Measurements from ENCODE around the gene DENND1A.

DENND1A gene

DNA sequence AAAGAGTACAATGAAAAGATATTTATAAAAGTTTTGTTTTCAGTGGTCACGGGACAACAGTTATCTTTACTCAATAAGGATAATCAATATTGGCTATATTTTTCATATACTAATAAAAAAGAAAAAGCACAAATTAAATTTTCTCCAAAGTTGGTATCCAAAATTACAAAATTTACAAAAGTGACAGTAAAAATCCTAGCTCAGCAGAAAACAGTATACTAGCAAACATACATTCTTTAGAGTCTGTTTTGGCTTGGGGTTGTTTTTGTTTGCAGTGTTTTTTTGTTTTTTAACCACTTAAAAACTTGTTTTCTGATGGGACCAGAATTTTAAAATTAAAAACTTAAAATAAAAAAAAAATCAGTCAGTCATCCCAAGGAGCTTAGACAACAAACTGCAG, 183.2 kb downstream of the DENND1A start:
- peaks cover 19% of the 10 kb centered on the region for H3K4me1 ChIP-seq (ENCODE audit: insufficient read depth, low read length, poor library complexity, severe bottlenecking)
- H3K27me3 ChIP-seq (ENCODE audit: insufficient read depth, low read length, poor library complexity, severe bottlenecking) = no peaks in the 10 kb centered on the region
- no peak overlapping the region for H3K9ac ChIP-seq (ENCODE audit: low read depth, low read length, poor library complexity, severe bottlenecking)
- no peak overlapping the region for H2AFZ ChIP-seq (ENCODE audit: low read length)
- no peaks in the 10 kb centered on the region for H4K20me1 ChIP-seq (ENCODE audit: insufficient read depth, low read length, poor library complexity, severe bottlenecking)
- H3K4me3 ChIP-seq (ENCODE audit: low read length, poor library complexity, severe bottlenecking) = no peak overlapping the region
- no peaks in the 10 kb centered on the region for H3K9me3 ChIP-seq (ENCODE audit: insufficient read depth, low read depth, low read length)
- H3K79me2 ChIP-seq (ENCODE audit: insufficient read depth, low read length) = no peaks in the 10 kb centered on the region
- no peaks in the 10 kb centered on the region for H3F3A ChIP-seq (ENCODE audit: low read depth)
- H3K9me2 ChIP-seq (replicated peaks; ENCODE audit: low read depth, low read length) = no peaks in the 10 kb centered on the region
- no peaks in the 10 kb centered on the region for H3K36me3 ChIP-seq (ENCODE audit: insufficient read depth, low read length)
- TF ChIP-seq, protein P1, sequence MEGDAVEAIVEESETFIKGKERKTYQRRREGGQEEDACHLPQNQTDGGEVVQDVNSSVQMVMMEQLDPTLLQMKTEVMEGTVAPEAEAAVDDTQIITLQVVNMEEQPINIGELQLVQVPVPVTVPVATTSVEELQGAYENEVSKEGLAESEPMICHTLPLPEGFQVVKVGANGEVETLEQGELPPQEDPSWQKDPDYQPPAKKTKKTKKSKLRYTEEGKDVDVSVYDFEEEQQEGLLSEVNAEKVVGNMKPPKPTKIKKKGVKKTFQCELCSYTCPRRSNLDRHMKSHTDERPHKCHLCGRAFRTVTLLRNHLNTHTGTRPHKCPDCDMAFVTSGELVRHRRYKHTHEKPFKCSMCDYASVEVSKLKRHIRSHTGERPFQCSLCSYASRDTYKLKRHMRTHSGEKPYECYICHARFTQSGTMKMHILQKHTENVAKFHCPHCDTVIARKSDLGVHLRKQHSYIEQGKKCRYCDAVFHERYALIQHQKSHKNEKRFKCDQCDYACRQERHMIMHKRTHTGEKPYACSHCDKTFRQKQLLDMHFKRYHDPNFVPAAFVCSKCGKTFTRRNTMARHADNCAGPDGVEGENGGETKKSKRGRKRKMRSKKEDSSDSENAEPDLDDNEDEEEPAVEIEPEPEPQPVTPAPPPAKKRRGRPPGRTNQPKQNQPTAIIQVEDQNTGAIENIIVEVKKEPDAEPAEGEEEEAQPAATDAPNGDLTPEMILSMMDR (conservative IDR thresholded peaks at IDR 0.05; ENCODE audit: low read length) = no peak
- no peak for TF ChIP-seq EZH2phosphoT487 (IDR thresholded peaks at IDR 0.05; ENCODE audit: borderline replicate concordance)
- no peak overlapping the region for H3K4me2 ChIP-seq (ENCODE audit: low read depth, low read length, poor library complexity, severe bottlenecking)

DNA sequence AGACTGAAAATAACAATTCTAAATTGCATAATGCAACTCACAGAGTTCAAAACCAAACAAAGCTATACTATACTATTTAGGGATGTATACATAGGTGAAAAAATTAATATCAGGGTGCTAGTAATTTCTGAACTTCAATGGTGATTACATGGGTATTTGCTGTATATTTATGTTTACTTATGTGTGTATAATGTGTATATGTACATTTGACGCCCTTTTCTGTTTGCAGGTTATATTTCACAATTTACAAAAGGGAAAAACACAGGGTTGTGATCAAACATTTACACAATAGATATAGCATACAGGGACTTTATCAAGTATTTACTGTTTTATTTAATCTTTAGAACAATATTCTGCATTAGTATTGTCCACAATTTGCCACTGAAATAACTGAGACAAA, 184.0 kb downstream of the DENND1A start:
- no peaks in the 10 kb centered on the region for H3K9me2 ChIP-seq (replicated peaks; ENCODE audit: low read depth, low read length)
- no peak overlapping the region for H3K4me2 ChIP-seq (ENCODE audit: low read depth, low read length, poor library complexity, severe bottlenecking)
- H3K79me2 ChIP-seq (ENCODE audit: insufficient read depth, low read length) = no peaks in the 10 kb centered on the region
- no peaks in the 10 kb centered on the region for H3K36me3 ChIP-seq (ENCODE audit: insufficient read depth, low read length)
- H3K4me1 ChIP-seq (ENCODE audit: insufficient read depth, low read length, poor library complexity, severe bottlenecking) = peaks cover 19% of the 10 kb centered on the region
- H3K27me3 ChIP-seq (ENCODE audit: insufficient read depth, low read length, poor library complexity, severe bottlenecking) = no peaks in the 10 kb centered on the region
- H3K9me3 ChIP-seq (ENCODE audit: insufficient read depth, low read depth, low read length) = no peaks in the 10 kb centered on the region
- no peak for TF ChIP-seq EZH2phosphoT487 (IDR thresholded peaks at IDR 0.05; ENCODE audit: borderline replicate concordance)
- TF ChIP-seq, protein P1 (conservative IDR thresholded peaks at IDR 0.05; ENCODE audit: low read length) = no peak
- H2AFZ ChIP-seq (ENCODE audit: low read length) = no peak overlapping the region
- no peak overlapping the region for H3K4me3 ChIP-seq (ENCODE audit: low read length, poor library complexity, severe bottlenecking)
- H3K9ac ChIP-seq (ENCODE audit: low read depth, low read length, poor library complexity, severe bottlenecking) = no peak overlapping the region
- H4K20me1 ChIP-seq (ENCODE audit: insufficient read depth, low read length, poor library complexity, severe bottlenecking) = no peaks in the 10 kb centered on the region
- H3F3A ChIP-seq (ENCODE audit: low read depth) = no peaks in the 10 kb centered on the region

DNA sequence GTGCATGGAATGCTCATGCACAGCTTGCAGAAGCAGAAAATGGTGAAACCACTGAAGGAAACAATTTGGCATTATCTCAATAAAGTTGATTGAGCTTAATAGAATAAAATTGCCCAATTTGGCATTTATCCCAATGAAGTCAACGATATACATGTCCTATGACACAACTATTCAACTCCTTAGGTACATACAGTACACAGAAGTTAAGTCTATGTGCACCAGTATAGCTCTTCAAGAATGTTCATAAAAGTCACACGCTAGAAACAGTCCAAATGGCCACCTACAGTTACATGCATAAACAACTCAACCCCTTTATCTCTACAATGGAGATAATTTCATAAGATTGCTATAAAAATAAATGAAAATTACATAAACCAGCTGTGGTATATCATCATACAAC, 184.5 kb downstream of the DENND1A start:
- Histone ChIP-seq H3K4me2 (ENCODE audit: low read depth, low read length, poor library complexity, severe bottlenecking) (no peak overlapping the region), H2AFZ (ENCODE audit: low read length) (no peak overlapping the region), H3K4me3 (ENCODE audit: low read length, poor library complexity, severe bottlenecking) (no peak overlapping the region), H3K27me3 (ENCODE audit: insufficient read depth, low read length, poor library complexity, severe bottlenecking) (no peaks in the 10 kb centered on the region), H3K4me1 (ENCODE audit: insufficient read depth, low read length, poor library complexity, severe bottlenecking) (peaks cover 17% of the 10 kb centered on the region), H4K20me1 (ENCODE audit: insufficient read depth, low read length, poor library complexity, severe bottlenecking) (no peaks in the 10 kb centered on the region), H3K9me3 (ENCODE audit: insufficient read depth, low read depth, low read length) (no peaks in the 10 kb centered on the region), H3K79me2 (ENCODE audit: insufficient read depth, low read length) (no peaks in the 10 kb centered on the region), H3F3A (ENCODE audit: low read depth) (no peaks in the 10 kb centered on the region), H3K9me2 (replicated peaks; ENCODE audit: low read depth, low read length) (no peaks in the 10 kb centered on the region), H3K9ac (ENCODE audit: low read depth, low read length, poor library complexity, severe bottlenecking) (no peak overlapping the region), H3K36me3 (ENCODE audit: insufficient read depth, low read length) (no peaks in the 10 kb centered on the region)
- TF ChIP-seq EZH2phosphoT487 (IDR thresholded peaks at IDR 0.05; ENCODE audit: borderline replicate concordance) = no peak
- TF ChIP-seq, protein P1 (conservative IDR thresholded peaks at IDR 0.05; ENCODE audit: low read length) = no peak
